T-helper 9 cell (primary cell): Measurements from ENCODE around the gene ADCY2.
"Not testable (repeated sequence)": the region's sequence is repeated elsewhere in the genome, so short reads cannot be mapped to it uniquely, and the experiment has no call there.

ENCODE experiments used
- DNase-seq: peaks from one replicate; pipeline ENCODE4 v3.0.0-alpha.2; 2020

The ADCY2 gene

GRCh38 chr5:7396713-7397454, 946 bp downstream of the ADCY2 start:
- DNase-seq, result no peak

- no peak for DNase-seq
Observed at GRCh38 chr5:7397937-7398336, 2.0 kb downstream of the ADCY2 start.

- DNase-seq, result no peak
Observed at GRCh38 chr5:7398596-7399280, 2.8 kb downstream of the ADCY2 start.

GRCh38 chr5:7405277-7405676, 9.3 kb downstream of the ADCY2 start:
- DNase-seq, result no peak

GRCh38 chr5:7410936-7411511, 15.1 kb downstream of the ADCY2 start:
- DNase-seq, result no peak

GRCh38 chr5:7412409-7412808, 16.5 kb downstream of the ADCY2 start:
- no peak for DNase-seq

- DNase-seq, result no peak
Observed at GRCh38 chr5:7415123-7415522, 19.2 kb downstream of the ADCY2 start.

GRCh38 chr5:7415587-7416535, 19.9 kb downstream of the ADCY2 start:
- no peak for DNase-seq

- no peak for DNase-seq
Observed at GRCh38 chr5:7418276-7418675, 22.3 kb downstream of the ADCY2 start.

GRCh38 chr5:7419367-7419766, 23.4 kb downstream of the ADCY2 start:
- no peak for DNase-seq

GRCh38 chr5:7419846-7420245, 23.9 kb downstream of the ADCY2 start:
- DNase-seq, result no peak

- no peak for DNase-seq
Observed at GRCh38 chr5:7420510-7421280, 24.8 kb downstream of the ADCY2 start.

- no peak for DNase-seq
Observed at GRCh38 chr5:7422316-7423106, 26.6 kb downstream of the ADCY2 start.

- DNase-seq, result not testable (repeated sequence)
Observed at GRCh38 chr5:7423231-7423630, 27.3 kb downstream of the ADCY2 start.

- no peak for DNase-seq
Observed at GRCh38 chr5:7425830-7426229, 29.9 kb downstream of the ADCY2 start.

- DNase-seq, result no peak
Observed at GRCh38 chr5:7426284-7426683, 30.3 kb downstream of the ADCY2 start.

- no peak for DNase-seq
Observed at GRCh38 chr5:7434914-7435313, 39.0 kb downstream of the ADCY2 start.

- no peak for DNase-seq
Observed at GRCh38 chr5:7435503-7435902, 39.6 kb downstream of the ADCY2 start.

GRCh38 chr5:7436521-7436920, 40.6 kb downstream of the ADCY2 start:
- DNase-seq, result no peak

GRCh38 chr5:7437836-7438235, 41.9 kb downstream of the ADCY2 start:
- no peak for DNase-seq

- no peak for DNase-seq
Observed at GRCh38 chr5:7445068-7445467, 49.1 kb downstream of the ADCY2 start.
